ENCODE results near the gene RANBP2.

RANBP2 gene

GRCh38 chr2:108778857-108779256, 59.6 kb downstream of the RANBP2 start:
- DNase-seq (ENCODE audit: low spot score), result no peak

- DNase-seq (ENCODE audit: low spot score), result no peak
Observed at GRCh38 chr2:108786008-108786353, 66.7 kb downstream of the RANBP2 start.

- DNase-seq (ENCODE audit: low spot score), result peak; percentile 86
Observed at GRCh38 chr2:108786354-108787215, 67.3 kb downstream of the RANBP2 start, which contains the start of gene CCDC138. TSS of gene CCDC138 (plus strand) at chr2:108786771. CDS start at chr2:108786823, 52 bp downstream.

GRCh38 chr2:108787216-108787541, 67.9 kb downstream of the RANBP2 start:
- DNase-seq (ENCODE audit: low spot score), result no peak

- DNase-seq (ENCODE audit: low spot score), result no peak
Observed at GRCh38 chr2:108803045-108803736, 83.9 kb downstream of the RANBP2 start.

GRCh38 chr2:108805032-108805431, 85.8 kb downstream of the RANBP2 start:
- no peak for DNase-seq (ENCODE audit: low spot score)

- no peak for DNase-seq (ENCODE audit: low spot score)
Observed at GRCh38 chr2:108805782-108806181, 86.5 kb downstream of the RANBP2 start.

- DNase-seq (ENCODE audit: low spot score), result no peak
Observed at GRCh38 chr2:108806371-108807113, 87.3 kb downstream of the RANBP2 start.

GRCh38 chr2:108809936-108810335, 90.7 kb downstream of the RANBP2 start:
- no peak for DNase-seq (ENCODE audit: low spot score)

- DNase-seq (ENCODE audit: low spot score), result no peak
Observed at GRCh38 chr2:108810993-108811957, 92.0 kb downstream of the RANBP2 start.

GRCh38 chr2:108813732-108814131, 94.5 kb downstream of the RANBP2 start:
- no peak for DNase-seq (ENCODE audit: low spot score)

- DNase-seq (ENCODE audit: low spot score), result no peak
Observed at GRCh38 chr2:108820482-108820881, 101.2 kb downstream of the RANBP2 start.

GRCh38 chr2:108823286-108823685, 104.0 kb downstream of the RANBP2 start:
- DNase-seq (ENCODE audit: low spot score), result no peak

GRCh38 chr2:108824316-108825070, 105.2 kb downstream of the RANBP2 start:
- DNase-seq (ENCODE audit: low spot score), result no peak

GRCh38 chr2:108825254-108825653, 106.0 kb downstream of the RANBP2 start:
- DNase-seq (ENCODE audit: low spot score), result no peak

- no peak for DNase-seq (ENCODE audit: low spot score)
Observed at GRCh38 chr2:108825736-108826135, 106.5 kb downstream of the RANBP2 start.

- no peak for DNase-seq (ENCODE audit: low spot score)
Observed at GRCh38 chr2:108829578-108830310, 110.5 kb downstream of the RANBP2 start.

- no peak for DNase-seq (ENCODE audit: low spot score)
Observed at GRCh38 chr2:108833219-108833618, 113.9 kb downstream of the RANBP2 start.

- DNase-seq (ENCODE audit: low spot score), result no peak
Observed at GRCh38 chr2:108834620-108835019, 115.3 kb downstream of the RANBP2 start.

GRCh38 chr2:108835040-108835439, 115.8 kb downstream of the RANBP2 start:
- no peak for DNase-seq (ENCODE audit: low spot score)

Data from CD4-positive, alpha-beta T cell treated with Interleukin-2 at 100 ng/mL for 4 hours (primary cell).